SW 1271 (cell line): ENCODE results near the gene MXRA8.

Experiments used
- DNase-seq, 2 experiments: peaks; one replicate each; lab custom pipeline; 2025; lab: John Stamatoyannopoulos, UW

The MXRA8 gene

DNA sequence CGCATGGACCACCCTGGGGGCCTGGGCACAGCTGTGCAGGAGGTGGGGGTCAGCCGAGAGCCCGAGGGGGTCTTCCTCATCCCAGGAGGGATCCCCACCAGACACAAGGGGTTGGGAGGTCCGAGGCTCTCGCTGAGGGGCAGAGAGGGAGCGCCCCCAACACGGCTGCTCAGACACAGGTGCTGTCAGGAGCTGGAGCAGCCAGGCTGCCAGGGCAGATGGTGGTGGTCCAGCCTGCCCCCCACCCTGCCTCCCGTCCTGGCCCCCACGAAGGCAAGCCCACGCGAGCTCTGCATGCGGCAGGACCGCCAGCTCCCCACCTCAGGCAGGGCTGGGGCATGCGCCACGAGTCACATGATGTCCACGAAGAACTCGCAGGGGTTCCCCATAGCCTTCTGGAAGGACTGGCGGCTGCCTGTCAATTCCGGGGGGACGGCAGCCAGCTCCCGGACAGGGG is 22.5 kb downstream of the MXRA8 start:
- DNase-seq, result no peak

DNA sequence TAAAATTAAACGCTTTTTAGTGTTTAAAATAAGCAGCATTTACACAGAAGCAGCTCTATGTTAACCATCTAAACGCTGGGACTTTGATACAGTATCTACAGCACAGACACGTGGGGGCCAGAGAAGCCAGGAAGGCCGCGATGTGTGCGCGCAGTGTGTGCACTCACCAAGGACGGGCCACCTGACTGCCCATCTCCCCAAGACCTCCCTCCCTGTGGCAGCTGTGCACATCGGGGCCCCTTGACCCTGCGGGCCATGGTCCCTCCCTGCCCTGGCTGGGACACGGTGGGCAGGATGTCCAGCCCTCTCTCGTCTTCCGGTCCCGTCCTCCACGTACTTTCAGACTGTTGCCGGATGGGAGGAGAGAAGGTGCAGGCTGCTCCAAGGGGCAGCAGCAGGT is 23.1 kb downstream of the MXRA8 start:
- DNase-seq, result no peak

DNA sequence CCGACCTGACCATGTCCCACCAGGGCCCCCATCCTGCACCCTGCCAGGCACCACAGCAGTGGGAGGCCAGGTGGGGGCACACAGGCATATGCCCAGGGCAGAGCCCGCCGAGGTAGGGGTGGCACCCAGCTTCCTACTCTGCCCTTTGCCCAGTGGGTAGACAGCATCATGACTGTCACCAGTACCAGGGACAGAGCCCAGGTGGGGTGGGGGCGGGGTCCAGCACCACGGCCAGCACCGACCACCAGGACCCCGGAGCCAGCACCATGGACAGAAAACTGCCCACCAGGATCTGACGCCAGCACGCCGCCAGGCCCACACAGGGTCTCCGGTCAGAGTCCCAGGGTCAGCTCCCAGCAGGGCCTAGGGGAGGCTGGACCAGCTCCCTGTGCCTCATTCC is 23.5 kb downstream of the MXRA8 start:
- no peak for DNase-seq

DNA sequence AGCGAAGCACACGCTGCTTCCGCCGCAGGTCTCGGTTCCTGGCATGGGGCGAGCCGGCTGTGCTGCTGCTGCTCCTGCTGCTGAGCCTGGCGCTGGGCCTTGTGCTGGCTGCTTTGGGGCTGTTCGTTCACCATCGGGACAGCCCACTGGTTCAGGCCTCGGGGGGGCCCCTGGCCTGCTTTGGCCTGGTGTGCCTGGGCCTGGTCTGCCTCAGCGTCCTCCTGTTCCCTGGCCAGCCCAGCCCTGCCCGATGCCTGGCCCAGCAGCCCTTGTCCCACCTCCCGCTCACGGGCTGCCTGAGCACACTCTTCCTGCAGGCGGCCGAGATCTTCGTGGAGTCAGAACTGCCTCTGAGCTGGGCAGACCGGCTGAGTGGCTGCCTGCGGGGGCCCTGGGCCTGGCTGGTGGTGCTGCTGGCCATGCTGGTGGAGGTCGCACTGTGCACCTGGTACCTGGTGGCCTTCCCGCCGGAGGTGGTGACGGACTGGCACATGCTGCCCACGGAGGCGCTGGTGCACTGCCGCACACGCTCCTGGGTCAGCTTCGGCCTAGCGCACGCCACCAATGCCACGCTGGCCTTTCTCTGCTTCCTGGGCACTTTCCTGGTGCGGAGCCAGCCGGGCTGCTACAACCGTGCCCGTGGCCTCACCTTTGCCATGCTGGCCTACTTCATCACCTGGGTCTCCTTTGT is 24.7 kb downstream of the MXRA8 start:
- DNase-seq, result no peak

DNA sequence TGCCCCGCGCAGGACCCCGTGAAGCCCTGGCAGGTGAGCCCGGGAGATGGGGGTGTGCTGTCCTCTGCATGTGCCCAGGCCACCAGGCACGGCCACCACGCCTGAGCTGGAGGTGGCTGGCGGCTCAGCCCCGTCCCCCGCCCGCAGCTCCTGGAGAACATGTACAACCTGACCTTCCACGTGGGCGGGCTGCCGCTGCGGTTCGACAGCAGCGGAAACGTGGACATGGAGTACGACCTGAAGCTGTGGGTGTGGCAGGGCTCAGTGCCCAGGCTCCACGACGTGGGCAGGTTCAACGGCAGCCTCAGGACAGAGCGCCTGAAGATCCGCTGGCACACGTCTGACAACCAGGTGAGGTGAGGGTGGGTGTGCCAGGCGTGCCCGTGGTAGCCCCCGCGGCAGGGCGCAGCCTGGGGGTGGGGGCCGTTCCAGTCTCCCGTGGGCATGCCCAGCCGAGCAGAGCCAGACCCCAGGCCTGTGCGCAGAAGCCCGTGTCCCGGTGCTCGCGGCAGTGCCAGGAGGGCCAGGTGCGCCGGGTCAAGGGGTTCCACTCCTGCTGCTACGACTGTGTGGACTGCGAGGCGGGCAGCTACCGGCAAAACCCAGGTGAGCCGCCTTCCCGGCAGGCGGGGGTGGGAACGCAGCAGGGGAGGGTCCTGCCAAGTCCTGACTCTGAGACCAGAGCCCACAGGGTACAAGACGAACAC is 25.4 kb downstream of the MXRA8 start:
- DNase-seq, result no peak

DNA sequence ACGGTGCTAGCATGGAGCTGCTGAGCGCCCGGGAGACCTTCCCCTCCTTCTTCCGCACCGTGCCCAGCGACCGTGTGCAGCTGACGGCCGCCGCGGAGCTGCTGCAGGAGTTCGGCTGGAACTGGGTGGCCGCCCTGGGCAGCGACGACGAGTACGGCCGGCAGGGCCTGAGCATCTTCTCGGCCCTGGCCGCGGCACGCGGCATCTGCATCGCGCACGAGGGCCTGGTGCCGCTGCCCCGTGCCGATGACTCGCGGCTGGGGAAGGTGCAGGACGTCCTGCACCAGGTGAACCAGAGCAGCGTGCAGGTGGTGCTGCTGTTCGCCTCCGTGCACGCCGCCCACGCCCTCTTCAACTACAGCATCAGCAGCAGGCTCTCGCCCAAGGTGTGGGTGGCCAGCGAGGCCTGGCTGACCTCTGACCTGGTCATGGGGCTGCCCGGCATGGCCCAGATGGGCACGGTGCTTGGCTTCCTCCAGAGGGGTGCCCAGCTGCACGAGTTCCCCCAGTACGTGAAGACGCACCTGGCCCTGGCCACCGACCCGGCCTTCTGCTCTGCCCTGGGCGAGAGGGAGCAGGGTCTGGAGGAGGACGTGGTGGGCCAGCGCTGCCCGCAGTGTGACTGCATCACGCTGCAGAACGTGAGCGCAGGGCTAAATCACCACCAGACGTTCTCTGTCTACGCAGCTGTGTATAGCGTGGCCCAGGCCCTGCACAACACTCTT is 26.2 kb downstream of the MXRA8 start:
- DNase-seq, result no peak

DNA sequence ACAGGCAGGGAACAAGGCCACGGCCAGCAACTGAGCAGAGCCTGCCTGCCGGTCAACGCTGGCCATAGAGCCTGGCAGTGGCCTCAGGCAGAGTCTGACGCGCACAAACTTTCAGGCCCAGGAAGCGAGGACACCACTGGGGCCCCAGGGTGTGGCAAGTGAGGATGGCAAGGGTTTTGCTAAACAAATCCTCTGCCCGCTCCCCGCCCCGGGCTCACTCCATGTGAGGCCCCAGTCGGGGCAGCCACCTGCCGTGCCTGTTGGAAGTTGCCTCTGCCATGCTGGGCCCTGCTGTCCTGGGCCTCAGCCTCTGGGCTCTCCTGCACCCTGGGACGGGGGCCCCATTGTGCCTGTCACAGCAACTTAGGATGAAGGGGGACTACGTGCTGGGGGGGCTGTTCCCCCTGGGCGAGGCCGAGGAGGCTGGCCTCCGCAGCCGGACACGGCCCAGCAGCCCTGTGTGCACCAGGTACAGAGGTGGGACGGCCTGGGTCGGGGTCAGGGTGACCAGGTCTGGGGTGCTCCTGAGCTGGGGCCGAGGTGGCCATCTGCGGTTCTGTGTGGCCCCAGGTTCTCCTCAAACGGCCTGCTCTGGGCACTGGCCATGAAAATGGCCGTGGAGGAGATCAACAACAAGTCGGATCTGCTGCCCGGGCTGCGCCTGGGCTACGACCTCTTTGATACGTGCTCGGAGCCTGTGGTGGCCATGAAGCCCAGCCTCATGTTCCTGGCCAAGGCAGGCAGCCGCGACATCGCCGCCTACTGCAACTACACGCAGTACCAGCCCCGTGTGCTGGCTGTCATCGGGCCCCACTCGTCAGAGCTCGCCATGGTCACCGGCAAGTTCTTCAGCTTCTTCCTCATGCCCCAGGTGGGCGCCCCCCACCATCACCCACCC is 27.0 kb downstream of the MXRA8 start, which contains the start of gene TAS1R3:
TSS of gene TAS1R3 (plus strand) at position 213 of the 898 bp plus-strand sequence. CDS start at position 279, 66 bp downstream.
- no peak for DNase-seq

DNA sequence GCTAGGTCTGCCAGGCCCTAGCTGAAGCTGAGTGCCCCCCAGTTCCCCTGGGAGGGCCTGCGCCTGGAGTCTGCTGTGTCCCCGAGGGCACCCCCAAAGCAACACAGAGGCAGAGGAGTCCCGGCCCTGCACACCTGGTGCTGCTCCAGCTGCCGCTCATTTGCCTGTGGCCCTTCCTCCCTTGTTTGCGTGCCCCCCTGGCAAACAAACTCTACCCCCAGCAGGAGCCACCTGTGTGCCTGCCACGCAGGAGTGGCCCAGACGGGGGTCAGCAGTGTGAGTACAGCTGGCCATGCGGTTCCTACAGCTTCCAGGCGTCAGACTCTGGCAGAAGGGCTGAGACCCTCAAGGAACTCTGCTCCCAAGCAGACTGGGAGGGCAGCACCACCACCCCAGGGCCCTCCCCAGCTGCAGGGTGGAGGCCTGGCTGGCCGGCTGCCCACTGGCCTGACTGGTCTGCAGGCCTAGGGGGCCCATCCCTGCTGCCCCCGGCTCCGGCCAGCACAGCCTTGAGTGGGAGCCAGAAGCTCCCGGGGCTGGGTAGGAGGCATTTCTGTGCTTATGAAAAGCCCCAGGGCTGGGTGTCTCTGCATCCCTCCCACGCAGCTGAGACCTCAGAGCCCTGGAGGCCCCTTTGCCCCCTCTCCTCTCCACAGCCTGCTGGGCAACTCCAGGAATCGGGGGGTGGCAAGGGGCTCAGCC is 27.8 kb downstream of the MXRA8 start:
- DNase-seq, result no peak

DNA sequence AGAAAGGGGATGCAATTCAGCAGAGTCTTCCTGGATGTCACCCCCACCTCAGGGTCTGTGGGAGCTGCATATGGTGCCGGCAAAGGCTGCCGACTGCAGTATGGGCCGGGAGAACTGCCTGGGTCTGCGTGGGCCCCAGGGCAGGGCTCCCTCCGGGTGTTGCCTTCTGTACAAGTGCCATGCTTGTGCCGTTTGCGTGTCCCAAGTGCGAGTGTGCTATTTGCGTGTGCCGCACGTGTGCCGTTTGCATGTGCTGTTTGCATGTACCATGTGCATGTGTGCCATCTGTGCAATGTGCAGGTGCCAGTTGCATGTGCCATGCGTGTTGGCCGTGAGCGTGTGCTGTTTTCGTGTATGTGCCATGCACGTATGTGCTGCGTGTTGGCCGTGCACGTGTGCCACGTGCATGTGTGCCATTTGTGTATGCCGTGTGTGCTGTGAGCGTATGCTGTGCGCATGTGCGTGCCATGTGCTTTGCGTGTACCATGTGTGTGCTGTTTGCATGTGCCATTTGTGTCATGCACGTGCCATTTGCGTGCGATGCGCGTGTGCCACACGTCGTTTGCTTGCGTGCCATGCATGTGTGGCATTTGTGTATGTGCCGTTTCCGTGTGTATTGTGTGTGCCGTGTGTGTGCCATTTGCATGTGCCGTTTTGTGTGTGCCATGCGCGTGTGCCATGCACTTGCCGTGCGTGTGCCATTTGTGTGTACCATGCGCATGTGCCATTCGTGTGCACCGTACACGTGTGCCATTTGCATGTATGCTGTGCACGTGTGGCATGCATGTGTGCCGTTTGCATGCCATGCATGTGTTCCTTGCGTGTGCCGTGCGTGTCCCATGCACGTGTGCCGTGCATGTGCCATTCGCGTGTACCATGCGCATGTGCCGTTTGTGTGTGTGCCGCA is 28.8 kb downstream of the MXRA8 start:
- DNase-seq, result no peak

DNA sequence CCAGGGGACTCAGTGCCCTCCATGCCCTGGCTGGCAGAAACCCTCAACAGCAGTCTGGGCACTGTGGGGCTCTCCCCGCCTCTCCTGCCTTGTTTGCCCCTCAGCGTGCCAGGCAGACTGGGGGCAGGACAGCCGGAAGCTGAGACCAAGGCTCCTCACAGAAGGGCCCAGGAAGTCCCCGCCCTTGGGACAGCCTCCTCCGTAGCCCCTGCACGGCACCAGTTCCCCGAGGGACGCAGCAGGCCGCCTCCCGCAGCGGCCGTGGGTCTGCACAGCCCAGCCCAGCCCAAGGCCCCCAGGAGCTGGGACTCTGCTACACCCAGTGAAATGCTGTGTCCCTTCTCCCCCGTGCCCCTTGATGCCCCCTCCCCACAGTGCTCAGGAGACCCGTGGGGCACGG is 30.1 kb downstream of the MXRA8 start:
- DNase-seq, result no peak

DNA sequence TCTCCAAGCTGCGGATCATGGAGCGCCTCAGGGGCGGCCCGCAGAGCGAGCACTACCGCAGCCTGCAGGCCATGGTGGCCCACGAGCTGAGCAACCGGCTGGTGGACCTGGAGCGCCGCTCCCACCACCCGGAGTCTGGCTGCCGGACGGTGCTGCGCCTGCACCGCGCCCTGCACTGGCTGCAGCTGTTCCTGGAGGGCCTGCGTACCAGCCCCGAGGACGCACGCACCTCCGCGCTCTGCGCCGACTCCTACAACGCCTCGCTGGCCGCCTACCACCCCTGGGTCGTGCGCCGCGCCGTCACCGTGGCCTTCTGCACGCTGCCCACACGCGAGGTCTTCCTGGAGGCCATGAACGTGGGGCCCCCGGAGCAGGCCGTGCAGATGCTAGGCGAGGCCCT is 31.1 kb downstream of the MXRA8 start:
- no peak for DNase-seq

DNA sequence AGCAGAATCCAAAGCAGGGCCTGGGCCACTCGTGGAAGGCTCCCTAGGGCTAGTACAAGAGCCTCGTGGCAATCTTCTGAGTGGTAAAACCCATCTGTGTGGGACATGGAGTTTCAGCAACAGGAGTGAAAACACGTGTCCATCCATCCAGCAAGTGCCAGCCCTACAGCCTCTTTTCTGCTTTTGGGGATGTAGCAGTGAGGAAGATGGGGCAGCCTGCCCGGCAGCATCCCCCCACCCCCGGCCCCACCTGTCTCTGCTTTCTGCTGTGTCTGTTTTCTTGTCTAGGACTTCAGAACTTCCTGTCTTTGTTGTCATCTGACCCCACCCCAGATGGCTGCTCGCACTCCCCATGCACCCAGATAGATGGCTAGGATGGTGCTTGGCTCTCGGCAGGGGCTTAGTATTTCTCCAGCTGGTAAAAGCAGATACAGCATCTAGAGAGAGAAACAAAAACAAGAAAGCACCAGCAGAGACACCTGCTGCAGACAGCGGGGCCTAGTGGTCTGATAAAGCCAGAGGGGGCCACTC is 32.2 kb downstream of the MXRA8 start:
- DNase-seq, result no peak

DNA sequence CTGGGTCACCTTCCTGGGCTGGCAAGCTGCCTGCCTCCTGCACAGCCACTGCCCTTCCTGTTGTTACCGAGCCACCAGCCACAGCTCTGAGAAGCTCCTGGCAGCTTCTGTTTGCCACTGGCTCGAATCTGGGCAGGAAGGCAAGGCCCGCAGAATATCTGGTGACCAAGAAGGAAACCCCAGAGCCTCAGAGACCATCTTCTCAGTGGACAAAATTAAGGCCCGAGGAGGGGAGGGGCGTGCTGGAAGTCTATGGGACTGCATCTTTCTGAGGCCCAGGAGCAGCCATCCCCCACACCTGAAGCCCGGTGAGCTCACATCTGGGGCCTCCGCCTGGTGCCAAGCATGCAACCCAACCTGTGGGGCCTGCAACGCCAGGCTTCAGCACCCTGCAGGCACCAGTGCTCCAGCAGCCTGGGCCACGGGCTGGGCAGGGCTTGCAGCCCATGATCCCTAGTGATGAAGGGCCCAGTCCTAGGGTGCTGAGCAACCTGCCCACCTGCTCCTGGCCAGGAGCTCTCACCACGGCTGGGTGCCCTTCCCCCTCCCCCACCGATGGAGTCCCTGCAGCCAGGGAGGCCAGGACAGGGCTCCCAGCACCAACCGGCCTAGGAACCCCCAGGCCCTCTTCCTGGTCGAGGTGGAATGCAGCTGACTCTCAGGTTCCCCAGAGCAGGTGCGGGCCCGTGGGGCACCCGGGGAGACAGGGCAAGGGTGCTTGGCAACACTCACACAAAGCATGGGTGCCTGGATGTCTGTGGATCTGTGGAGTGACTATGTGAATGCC is 32.9 kb downstream of the MXRA8 start:
- DNase-seq, result no peak

DNA sequence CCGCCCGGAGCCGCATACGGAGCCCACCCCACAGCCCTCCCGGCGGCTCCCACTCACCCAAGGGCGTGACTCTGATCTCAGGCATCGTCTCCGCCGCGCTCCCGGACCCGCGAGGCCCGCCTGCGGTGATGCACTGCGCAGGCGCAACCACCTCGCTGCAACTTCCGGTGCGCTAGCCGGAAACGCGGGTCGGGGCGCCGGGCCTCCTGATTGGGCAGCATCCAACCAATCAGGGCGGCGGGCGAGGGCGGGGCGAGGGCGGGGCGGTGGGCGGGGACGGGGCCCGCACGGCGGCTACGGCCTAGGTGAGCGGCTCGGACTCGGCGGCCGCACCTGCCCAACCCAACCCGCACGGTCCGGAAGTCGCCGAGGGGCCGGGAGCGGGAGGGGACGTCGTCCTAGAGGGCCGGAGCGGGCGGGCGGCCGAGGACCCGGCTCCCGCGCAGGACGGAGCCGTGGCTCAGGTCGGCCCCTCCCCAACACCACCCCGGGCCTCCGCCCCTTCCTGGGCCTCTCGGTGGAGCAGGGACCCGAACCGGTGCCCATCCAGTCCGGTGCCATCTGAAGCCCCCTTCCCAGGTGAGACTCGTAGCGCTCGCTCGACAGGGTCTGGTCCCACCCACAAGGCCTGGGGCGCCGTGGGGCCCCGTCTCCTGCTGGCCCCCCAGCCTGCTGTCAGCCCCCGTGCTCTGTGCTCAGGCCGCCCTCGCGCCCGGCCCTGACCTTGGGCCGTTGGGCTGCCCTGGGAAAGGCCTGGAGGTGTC is 33.6 kb downstream of the MXRA8 start, which contains the start of the genes CPTP and INTS11:
TSS of gene CPTP (plus strand) at position 279 of the 764 bp plus-strand sequence. CDS start 2,109 bp downstream, outside the sequence.
TSS of gene INTS11 (minus strand) at position 137 of the 764 bp plus-strand sequence. CDS start at position 85, 52 bp downstream.
- peak; percentile 48 to 70 for DNase-seq

DNA sequence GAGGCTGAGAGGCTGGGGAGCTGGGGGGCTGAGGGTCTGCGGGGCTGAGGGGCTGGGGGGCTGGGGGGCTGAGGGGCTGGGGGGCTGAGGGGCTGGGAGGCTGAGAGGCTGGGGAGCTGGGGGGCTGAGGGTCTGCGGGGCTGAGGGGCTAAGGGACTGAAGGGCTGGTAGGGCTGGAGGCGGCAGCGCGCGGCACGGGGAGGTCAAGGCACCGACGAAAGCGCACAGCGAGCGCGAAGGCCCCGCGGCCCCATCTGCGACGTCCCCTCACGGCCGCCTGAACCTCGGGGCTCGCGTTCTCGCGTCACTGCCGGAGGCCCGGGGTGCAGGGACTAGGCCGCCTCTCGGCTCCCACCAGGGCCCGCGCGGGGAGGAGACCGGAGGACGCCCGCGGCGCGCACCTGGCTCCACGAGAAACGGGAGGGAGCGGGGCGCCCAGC is 34.3 kb downstream of the MXRA8 start:
- no peak for DNase-seq

DNA sequence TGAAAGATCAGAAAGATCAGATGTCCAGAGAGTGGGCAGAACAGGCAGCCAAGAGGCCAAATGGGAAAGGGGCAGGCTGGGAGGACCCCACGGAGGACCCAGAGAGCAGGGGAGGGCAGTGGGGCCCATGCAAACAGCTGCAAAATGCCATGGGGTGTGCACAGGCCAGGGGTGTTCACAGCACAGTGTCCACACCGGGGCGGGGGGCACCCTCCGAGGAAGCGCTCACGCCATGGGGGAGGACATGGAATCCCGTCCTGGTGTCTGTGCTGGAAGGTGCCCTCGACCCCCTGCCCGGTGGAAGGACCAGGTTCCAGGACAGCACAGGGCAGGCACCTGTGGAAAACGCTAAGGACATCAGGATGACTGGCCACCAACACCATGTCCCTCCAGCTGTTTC is 35.4 kb downstream of the MXRA8 start:
- DNase-seq, result no peak

DNA sequence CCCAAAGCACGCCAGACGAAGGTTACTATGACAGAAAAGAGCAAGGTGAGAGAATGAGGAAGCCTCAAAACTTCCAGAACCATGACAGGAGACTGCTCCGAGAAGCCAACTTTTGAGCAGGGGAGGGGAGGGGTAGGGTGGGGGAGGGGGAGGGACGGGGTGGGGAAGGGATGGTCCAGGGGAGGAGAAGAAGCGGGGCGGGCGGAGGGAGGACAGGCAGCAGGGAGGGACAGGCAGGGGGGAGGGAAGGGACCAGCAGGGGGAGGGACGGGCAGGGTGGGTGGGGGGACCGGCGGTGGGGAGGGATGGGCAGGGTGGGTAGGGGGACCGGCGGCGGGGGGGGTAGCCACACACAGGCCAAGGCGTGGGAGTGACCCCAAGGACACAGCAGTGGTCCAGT is 35.9 kb downstream of the MXRA8 start:
- no peak for DNase-seq

DNA sequence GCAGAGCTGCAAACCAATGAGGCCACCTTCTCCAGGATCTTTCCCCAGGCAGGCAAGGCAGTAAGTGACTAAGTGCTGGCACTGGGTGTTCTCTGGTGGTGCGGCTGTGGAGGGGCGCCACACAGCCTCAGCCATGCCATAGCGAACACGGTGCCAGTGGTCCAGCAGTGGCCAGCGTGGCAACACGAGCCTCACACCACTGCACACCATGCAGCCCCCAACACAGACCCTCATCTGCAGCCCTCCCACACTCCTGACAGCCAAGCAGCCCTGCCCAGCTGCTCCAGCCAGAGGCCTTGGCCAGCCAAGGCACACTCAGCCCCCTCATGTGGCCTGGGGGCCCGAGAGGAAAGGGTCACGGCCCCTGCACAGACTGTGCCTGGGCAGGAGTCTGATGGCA is 36.9 kb downstream of the MXRA8 start:
- no peak for DNase-seq
